ENCODE results near the gene APPL1.

- no peak for TF ChIP-seq CTCF (IDR thresholded peaks at IDR 0.05)
- no peak for TF ChIP-seq POLR2A (IDR thresholded peaks at IDR 0.05)
Observed at GRCh38 chr3:57261119-57261518, 33.6 kb downstream of the APPL1 start.
